HG02759 (cell line): Measurements from ENCODE around the gene ITGB2.

ENCODE experiments used
- ATAC-seq: cut with Tn5 transposase; IDR thresholded peaks from one replicate; pipeline ENCODE4 v1.9.1; 2021; ENCODE audit warnings: mild to moderate bottlenecking, moderate library complexity; ENCODE audit not compliant: unreplicated experiment

Gene ITGB2

DNA sequence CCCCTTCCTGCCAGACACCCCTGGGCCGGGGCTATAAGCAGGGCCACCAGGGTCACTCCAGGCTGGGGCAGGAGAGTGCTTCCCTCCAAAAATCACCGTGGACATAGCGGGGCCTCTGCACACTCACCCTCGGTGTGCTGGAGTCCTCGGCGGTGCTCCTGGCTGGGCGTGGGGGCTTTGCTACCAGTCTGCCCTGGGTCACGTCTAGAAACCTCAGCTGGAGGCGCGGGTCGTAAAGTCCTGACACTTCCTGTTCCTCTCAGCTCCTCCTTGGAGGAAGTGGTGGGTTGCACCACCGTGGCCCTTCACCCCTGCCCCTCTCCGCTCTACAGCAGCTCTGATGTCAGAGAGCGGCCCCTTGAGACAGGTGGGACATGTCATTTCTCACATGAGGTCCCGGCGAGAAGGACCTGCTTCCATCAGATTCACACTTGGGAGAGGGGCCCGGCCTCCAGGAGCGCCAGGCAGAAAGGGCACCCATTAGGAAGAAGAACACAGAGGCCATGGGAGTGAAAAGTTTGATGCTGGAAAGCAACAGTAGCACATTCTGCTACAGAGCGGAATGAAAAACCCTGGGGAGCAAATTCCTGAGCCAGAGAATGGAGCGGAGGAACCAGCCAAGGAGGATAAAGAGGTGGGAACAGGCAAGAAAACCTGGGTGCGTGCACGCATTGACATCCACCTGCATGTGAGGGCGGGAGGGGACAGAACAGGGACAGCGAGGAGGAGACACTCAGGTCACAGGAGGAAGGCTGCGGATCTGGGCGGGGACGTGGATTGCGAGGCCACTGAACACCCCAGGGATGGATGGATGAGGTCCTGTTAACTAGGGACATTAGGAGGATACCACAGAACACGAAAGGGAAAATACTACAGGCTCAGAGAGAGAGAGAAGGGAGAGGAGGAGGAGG lies at the start of gene ITGB2:
Gene ITGB2 (minus strand): TSS at position 206 of the 911 bp plus-strand sequence. CDS start 10,117 bp downstream, outside the sequence.
- peak; percentile 76 for ATAC-seq

DNA sequence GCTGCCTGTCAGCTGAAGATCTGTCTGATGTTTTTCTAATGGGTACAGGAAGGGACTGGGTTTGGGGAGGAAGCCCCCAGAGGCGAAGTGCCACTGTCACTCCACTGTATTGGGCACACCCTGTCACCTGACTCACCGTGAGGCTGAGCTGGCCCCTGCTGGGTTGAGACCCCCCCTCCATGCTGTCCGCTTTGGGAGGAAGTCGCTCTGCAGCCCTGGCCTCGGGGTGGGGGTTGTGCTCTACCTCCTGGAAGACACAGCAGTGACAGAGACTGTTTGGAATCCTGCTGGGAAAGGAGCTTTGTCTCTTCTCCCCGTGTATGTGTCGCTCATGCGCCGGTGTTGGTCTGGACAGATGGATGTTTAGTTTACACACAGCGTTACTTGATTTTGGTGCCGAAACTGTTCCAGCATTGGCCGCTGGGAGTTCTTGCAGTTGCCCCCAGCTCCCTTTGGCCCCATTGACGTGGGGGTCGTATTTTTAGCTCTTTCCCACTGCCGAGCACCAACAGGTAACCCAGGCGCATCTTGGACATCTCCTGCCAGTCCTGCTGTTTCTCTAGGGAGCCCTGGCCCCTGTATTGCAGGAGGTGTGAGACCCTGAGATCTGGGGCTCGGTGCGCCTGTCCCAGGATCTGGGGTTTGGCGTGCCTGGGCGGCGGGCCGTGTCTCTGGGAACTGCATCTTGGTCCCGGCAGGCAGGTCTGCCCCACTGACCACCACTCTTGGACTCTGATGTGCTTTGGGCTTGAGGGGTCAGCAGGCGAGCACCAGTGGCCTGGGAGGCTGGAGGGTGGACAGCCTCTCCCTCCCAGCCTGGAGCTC lies 49.4 kb upstream of the ITGB2 start:
- ATAC-seq: no peak

DNA sequence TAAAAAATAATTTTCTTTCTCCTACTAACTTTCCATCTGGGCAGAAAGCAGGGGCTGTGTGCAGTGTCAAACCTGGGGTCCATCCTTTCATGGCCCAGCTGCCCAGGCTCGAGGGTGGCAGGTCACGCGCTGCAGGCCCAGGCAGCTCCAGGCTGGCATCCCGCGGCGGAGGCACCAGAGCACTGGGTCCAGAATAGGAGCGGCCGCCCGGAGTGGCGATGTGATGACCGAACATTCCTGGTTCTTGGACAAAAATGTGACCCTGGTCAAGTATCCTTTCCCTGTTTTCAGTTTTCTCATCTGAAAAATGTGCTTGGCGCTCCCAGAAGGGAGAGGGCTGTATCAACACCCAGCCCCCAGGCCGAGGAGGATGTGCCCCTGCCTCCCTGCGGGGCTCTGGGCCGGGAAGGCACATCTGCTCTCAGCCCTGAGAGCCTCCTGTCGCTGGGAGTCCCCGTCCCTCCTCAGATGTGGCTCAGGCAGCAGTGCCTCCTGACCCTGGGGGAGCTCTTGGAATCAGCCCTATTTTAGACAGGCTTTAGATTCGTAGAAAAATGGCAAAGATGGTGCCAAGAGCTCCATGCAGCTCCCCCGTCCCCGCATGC lies 48.5 kb upstream of the ITGB2 start:
- ATAC-seq: no peak

DNA sequence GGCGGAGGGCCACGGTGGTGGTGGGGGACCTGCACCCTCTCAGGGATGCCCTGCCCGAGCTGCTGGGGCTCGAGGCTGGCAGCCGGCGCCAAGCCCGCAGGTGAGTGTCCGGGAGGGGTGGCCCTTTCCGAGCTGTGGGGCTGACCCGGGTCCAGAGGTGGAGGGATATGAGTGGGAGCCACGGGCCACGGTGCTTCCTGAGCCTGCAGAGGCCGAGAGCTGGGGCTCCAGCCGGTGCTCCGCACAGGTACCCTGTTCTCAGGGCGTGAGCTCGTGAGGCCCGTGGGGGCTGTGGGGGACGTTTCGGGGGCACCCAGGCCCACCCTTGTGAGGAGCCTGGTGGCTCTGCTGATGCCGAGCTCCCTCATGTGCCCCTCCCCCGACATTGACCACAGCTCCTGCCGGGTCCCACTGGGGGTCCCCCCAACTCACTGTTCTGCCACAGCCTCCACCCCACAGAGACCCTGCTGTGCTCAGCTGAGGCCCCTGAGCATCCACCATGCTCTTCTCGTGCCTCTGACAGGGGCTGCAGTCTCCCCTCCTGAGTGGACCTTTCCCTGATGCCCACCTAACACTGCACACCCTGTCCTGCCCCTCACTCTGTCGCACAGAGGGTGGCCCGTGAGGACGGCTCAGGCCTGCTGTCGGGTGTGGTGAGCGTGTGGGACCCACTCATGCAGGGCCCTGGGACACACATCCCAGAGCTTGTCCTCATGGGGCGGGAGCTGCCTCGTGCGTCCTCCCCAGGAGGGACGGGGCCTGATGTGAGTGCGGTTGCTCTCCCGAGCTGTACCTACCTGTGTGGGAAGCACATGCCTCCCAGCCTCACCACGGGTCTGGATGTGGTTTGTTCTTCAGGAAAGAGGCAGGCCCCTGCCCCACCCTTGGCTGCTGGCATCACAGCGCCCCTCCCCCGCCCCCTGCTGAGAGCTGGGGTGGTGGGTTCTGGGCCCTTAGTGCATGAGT lies 46.7 kb upstream of the ITGB2 start:
- ATAC-seq: no peak

DNA sequence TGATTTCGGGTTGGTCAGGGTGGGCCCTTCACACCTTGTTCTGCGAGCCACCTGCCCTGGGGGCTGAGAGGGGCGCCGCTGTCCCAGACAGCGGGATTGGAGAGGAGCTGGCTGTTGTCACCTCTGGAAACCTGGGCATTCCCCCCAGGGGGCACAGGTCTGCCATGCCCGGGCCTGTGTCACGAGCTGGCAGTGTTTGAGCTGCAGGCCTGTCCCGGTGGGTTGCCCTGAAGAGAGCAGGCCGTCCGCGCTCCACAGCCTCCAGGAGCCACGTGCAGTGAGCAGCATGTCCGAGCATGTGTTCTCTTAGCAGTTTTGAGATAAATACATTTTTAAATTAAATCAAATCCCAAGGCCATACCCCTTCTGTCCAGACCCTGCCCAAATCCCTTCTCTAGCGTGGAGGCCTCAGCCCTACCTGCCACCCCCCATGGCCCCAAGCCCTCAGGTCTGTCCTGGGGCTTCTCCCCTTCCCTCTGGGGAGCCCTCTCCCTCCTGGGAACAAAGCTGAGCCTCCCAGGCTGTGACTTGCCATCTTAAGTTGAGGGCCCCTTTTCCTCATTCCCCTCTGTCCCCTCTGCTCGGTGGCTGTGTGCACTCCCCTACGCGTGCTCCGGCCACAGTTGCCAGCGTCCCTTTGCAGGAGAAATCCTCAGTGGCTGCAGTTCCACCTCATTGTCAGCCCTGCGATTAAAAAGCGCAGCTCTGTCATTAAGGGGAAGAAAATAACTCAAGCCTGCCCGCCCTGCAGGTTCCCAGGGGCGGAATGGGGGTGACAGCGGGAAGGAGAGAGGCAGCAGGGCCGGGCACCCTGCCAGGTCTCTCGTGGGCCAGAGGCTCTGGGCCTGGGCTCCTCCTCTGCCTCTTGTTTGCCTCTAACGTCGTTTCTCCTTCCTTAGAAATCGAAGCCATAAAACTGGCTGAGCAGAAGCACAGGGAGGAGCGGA lies 45.7 kb upstream of the ITGB2 start:
- ATAC-seq: no peak

DNA sequence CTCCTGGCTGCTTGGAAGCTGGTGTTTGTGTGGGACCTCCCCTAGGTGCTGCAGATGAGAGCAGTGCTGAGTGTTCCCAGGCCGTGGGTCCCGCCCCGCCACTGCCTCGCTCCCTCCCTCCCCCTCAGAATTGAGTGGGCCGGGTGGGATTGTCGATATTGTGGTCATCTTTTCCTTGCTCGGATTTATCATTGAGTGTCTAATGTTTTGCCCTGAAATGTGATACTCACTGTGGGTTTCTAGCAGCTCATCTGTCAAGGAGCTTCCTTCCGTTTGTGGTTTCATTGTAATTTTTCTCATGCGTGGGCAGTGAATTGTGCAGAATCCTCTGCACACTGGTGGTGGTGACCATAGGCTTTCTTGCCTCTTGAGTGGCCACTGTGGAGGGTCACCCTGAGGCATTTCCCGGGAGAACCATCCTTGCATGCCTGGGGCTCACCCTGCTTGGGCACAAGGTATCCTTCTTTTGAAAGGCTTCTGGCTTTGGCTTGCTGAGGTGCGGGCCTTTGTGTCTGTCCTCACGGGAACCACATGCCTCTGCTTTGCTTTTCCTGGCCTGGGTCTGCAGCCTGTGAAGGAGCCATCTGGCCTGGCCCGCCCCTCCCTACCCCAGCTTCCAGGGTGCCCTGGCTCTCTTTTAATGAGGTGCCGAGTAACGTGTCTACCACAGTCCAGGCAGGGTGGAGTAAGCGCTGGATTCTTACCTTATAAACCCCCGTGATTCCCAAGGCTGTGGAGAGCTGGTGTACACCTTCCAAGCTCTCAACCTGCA lies 44.7 kb upstream of the ITGB2 start:
- ATAC-seq: no peak

DNA sequence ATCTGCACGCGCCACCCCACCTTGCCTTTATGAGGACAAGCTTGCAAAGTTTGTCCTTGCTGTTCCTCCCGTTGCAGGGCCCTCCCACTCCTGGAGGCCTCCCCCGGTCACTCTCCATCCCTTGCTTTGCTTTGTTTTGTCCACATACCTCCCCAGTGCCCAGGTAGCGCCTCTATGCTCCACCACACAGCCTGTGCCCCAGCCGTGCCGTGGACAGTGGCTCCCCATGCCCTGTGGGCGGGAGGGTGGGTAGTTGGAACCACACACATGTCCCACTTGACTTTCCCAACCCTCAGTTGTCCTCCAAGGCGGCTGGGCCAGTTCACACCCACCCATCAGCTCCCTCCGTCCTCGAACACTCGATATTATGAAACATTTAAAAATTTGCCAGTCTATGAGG lies 43.7 kb upstream of the ITGB2 start:
- ATAC-seq: no peak

DNA sequence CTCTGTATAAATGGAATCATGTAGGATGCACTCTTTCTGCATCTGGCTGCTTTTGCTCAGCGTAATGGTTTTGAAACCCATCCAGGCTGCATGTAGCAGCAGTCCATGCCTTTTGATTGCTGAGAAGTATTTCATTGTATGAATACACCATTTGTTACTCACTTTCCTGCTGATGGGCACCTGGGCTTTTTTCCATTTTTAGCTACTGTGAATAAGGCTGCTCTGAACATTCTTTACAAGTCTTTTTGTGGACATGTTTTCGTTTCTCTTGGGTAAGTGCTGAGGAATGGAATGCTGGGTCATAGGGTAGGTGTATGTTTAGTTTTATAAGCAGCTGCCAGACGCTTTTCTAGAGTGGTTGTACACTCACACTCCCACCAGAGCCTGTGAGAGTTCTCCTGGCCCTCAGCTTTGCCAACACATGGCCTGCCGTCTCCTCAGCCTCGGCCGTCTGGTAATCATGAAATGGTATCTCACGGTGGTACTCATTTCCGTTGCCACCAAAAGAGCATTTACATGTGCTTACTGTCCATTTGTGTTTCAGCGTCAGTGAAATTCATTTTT lies 41.8 kb upstream of the ITGB2 start:
- no peak for ATAC-seq

DNA sequence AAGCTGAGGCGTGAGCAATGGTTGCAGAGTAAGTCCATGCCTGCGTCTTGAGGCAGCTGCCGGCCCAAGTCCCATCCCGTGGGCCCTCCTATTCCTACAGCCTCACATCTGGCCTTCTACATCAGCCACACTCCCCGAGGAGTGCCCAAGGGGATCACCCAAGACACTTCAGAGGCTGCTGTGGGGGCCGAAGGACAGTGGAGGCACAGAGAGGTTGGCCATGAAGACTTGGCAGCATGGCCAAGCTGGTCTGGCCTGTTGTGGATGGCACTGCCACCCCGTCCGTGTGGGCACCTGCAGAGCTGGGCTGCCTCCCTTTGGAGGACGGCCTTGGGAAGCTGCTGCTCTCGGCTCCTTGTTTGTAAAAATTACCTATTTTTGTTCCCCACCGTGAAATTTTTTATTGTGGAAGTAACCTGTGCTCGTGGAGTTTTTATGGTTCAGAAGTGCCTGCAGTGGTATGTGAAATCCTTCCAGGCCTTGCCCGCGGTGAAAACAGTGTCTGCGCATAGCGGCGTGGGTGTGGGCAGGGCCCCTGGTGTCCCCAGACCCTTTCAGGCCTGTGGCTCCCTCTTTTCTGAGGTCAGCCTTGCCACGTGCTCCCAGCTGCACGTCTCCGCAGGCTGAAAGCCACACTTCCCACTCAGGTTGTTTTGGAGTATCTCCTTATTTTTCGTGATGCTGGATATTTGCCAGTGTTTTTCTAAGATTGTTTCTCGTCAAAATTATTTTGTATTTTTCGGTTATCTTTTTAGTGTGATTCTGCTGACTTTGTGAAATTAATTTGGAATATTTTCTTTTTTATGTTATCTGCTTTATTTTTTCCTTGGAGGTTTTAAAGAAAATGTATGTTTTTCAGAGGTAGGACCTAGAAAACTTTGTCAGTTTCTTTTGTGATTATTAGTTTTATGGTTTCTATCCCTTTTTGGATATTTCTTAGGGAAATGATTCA lies 39.7 kb upstream of the ITGB2 start:
- no peak for ATAC-seq

DNA sequence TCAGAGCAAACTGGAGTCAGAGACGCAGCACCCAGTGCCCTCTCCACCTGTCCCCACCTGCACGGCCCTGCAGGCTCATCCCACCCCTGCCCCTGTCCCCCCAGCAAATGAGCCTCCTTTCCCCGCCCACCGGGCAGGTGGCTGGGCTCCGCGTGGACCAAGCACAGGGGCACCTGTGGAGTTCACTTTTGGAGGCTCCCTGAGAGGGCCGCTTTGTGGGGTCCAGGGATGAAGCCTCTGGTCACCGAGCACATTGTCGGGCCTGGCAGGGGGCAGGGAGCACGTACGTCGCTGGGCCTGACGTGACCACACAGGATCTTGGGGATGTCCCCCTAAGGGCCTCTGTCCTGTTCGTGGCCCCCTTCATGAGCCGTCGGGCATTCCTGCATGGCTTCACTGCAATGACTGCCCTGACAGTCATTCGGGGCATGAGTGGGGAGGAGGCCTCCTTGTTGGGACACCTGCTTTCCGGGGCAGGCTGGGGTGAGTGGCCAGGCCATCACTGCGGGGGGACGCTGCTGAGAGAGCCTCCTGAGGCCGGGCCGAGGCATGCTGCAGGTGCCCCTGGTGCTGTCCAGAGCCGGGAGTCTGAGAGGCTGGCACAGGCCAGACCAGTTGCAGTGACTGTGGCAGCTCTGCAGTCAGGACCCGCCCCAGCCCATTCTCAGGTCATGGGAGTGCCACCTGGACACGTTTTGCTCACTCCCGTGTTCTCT lies 38.8 kb upstream of the ITGB2 start:
- no peak for ATAC-seq

DNA sequence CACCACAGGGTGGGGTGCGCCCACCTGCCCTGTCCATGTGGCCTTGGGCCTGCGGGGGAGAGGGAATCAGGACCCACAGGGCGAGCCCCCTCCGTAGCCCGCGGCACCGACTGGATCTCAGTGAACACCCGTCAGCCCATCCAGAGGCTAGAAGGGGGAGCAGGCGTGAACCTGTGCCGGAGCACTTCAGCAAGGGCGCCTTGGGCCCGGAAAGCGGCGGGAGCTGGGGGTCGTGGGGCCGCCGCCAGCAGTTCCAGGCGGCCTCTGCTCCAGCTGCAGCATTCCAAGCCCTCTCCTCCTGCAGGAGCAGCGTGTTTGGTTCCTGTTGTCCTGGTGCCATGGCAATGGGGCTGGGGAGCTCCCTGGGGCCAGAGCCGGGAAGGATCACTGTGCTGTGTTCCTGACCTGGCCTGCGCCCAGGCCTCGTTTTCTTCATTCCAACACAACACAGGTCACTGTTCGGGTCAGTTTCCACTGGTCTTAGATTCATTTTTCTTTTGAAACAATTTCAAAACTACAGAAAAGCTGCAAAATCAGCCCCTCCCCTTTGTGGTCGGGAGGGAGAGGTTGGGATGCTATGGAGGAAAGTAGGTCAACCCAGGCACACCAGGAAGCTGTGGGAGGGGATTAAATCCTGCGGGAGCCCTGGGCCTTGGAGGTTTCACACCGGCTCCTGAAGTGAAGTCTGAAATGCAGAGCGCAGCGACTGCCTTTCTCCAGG lies 37.9 kb upstream of the ITGB2 start:
- no peak for ATAC-seq

DNA sequence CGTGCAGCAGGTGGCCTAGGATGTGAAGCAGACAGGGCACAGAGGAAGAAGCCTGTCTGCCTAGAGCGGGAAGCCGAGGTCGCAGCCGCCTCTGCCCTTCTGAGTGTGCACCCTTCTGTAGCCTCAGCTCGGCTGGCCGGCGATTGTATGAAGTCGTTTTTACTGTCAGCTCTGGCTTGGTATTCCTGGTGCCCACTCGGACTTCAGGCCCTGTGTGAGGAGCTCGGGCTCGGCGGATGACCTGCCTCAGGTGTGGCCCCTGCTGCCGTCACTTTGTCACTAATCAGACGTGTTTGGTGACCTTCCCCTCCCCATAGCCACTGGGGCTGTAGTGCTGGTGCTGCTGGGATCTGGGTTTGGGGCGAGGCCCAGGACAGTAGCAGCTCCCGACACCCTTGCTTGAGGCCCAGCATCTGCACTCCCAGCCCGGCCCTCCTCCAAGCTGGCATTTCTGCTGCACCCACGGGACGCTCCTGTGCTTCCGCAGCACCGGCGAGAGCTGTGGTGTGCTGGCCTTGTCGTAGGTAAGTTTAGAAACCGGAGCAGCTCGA lies 37.3 kb upstream of the ITGB2 start:
- ATAC-seq: no peak

DNA sequence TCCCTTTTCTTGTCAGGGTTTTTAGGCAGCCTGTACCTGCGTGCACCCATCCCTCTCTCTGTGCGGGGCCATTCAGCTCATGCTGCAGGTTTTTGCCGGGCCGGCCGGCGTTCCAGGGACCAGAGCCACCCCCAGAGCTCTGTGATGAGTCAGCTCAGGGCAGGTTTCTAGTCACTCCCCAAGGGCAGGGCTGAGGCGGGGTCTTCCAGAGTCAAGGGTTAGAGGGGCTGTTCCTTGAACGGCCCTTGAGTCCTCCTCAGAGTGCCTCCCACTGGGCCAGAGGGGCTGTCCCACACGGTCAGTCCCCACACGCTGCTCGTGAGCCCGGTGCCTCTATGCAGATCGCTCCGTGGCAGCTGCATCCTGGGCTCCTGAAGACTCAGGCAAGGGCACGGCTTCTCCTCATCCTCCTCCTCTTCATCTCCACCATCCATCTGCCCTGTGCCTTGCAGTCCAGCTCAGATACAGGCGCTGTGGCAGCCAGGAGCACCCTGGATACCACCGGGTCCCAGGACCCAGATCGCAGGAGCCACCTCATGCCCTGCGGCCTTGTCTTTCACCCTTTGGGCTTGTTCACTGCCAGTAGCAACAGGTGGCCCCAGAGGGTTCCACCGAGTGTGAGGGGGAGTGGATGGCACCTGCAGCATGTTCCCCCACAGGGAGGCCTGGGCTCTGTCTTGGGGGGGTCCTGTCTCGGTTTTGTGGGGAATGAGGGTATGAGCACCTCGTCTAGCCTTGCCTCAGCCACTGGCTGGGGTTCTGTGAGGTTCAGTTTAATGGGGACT lies 36.5 kb upstream of the ITGB2 start:
- ATAC-seq: no peak

DNA sequence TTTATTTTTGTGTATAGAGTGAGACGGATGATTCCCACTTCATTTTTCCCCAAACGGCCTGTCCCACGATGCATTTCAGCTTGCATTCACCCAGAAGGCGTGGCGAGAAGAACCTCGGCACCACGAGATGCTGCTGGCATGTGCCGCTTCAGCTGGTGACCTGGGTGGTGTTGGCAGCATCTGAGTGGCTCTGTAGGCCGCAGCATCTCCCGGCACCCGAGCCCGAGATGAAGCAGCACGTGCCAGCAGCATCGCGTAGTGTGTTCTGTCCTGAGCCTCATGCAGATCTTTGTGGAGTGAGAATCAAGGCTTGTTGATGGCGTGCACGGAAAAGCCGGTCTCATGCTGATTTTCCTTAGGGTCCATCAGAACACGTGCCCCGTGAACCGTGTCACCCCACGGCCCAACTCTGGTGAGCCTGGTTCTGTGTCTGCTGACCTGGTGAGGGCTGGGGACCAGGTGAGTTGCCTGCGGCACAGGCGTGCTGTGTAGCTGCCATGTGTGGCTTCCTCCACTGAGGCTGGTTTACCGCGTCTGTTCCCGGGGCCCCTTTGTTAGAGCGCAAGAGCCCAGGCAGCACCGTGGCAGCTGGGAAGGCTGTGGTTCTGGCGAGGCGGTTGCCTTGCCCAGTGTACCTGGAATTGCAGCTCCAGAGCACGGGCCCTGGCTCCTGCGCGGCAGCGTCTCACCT lies 35.8 kb upstream of the ITGB2 start:
- no peak for ATAC-seq
